HG03159 (cell line): ENCODE data around the gene WRAP53.

ENCODE experiments used
- ATAC-seq: cut with Tn5 transposase; IDR thresholded peaks from one replicate; pipeline ENCODE4 v1.9.1; 2021; ENCODE audit warnings: mild to moderate bottlenecking, moderate library complexity; ENCODE audit not compliant: unreplicated experiment

Gene WRAP53

GRCh38 chr17:7740481-7741001 lies 52.3 kb downstream of the WRAP53 start:
- no peak for ATAC-seq

GRCh38 chr17:7742729-7743128 lies 54.5 kb downstream of the WRAP53 start:
- ATAC-seq = no peak

GRCh38 chr17:7744416-7744815 lies 56.1 kb downstream of the WRAP53 start:
- no peak for ATAC-seq

- no peak for ATAC-seq
These were observed 57.6 kb downstream of the WRAP53 start for GRCh38 chr17:7745748-7746470.

- no peak for ATAC-seq
These were observed 59.4 kb downstream of the WRAP53 start for GRCh38 chr17:7747635-7748071.

- no peak for ATAC-seq
These were observed 59.9 kb downstream of the WRAP53 start for GRCh38 chr17:7748076-7748775.

- no peak for ATAC-seq
These were observed 62.1 kb downstream of the WRAP53 start for GRCh38 chr17:7750321-7750821.
